B cell (primary cell): ENCODE data around the gene SLC2A9. TPM values are rescaled to one million over a fixed set of nuclear protein-coding genes. Genes with fewer than 3 reads are reported as not detected.

ENCODE experiments used
- ATAC-seq: fragments of 200-7000 bp; cut with Tn5 transposase; one replicate; pipeline ENCODE4 v1.10.0; 2021; ENCODE audit warnings: low read depth, mild to moderate bottlenecking, moderate number of reproducible peaks, moderate library complexity
- CTCF ChIA-PET: fragments of 350-600 bp; sonication (Branson Sonifier 250); formaldehyde crosslinking; loops from one replicate; lab custom pipeline; 2021; ENCODE audit warnings: antibody characterized with exemption, inconsistent platforms; lab: Charles Lee
- POLR2A ChIA-PET: fragments of 350-600 bp; sonication (Branson Sonifier 250); formaldehyde crosslinking; loops from one replicate; lab custom pipeline; 2021; ENCODE audit warnings: antibody characterized with exemption; lab: Charles Lee
- DNase-seq: peaks from one replicate; pipeline ENCODE4 v3.0.0; 2013
- H2AFZ ChIP-seq: 2 replicates; pipeline ENCODE4 v1.6.1; 2012; ENCODE audit warnings: mild to moderate bottlenecking, low read depth, low read length; ENCODE audit not compliant: insufficient read depth, poor library complexity, severe bottlenecking
- H3K27ac ChIP-seq, 2 donors: 1 replicate in 1 of 2; 2 replicates in 1 of 2; pipeline ENCODE4 v1.5.1; 2012 to 2013; ENCODE audit warnings: low read length in 2 of 2, mild to moderate bottlenecking in 2 of 2, moderate library complexity in 1 of 2
- H3K27me3 ChIP-seq, 4 experiments: fragments of 200-600 bp in 1 of 4; sonication (generic) in 1 of 4; replicated peaks in 1 of 4; 1 replicate in 2 of 4; 2 replicates in 2 of 4; pipeline versions ENCODE4 v1.6.1 to v1.7.0; 2013 to 2016; ENCODE audit warnings: low read length in 3 of 4, mild to moderate bottlenecking in 2 of 4, mixed read lengths in 1 of 4, moderate library complexity in 1 of 4; ENCODE audit not compliant: insufficient read depth in 4 of 4, control insufficient read depth in 3 of 4; ENCODE audit errors: control extremely low read depth in 1 of 4
- H3K36me3 ChIP-seq, 2 experiments: replicated peaks in 1 of 2; 1 replicate in 1 of 2; 2 replicates in 1 of 2; pipeline versions ENCODE4 v1.6.1 to v1.7.1; 2013; ENCODE audit warnings: low read length in 1 of 2; ENCODE audit not compliant: insufficient read depth in 2 of 2, control insufficient read depth in 1 of 2; ENCODE audit errors: control extremely low read depth in 1 of 2, extremely low read depth in 1 of 2
- H3K4me1 ChIP-seq, 2 donors: fragments of 200-600 bp in 1 of 2; sonication (generic) in 1 of 2; 1 replicate in 1 of 2; 2 replicates in 1 of 2; pipeline versions ENCODE4 v1.5.1 to v1.6.1; 2013 to 2017; ENCODE audit warnings: low read length in 2 of 2; ENCODE audit not compliant: control insufficient read depth in 2 of 2, insufficient read depth in 2 of 2
- H3K4me2 ChIP-seq: replicated peaks from 2 replicates; pipeline ENCODE3; 2012; ENCODE audit warnings: mild to moderate bottlenecking, low read depth, low read length; ENCODE audit not compliant: poor library complexity, severe bottlenecking
- H3K4me3 ChIP-seq, 5 experiments: fragments of 200-600 bp in 1 of 5; sonication (generic) in 1 of 5; 1 replicate in 3 of 5; 2 replicates in 2 of 5; pipeline versions ENCODE4 v1.5.1 to v1.7.0; 2011 to 2016; ENCODE audit warnings: low read length in 4 of 5, mild to moderate bottlenecking in 4 of 5, low read depth in 2 of 5, control low read depth in 1 of 5, moderate library complexity in 1 of 5; ENCODE audit not compliant: insufficient read depth in 1 of 5; ENCODE audit errors: control extremely low read depth in 1 of 5, extremely low read depth in 1 of 5
- H3K79me2 ChIP-seq: fragments of 200-600 bp; sonication (generic); one replicate; pipeline ENCODE4 v1.6.0; 2016; ENCODE audit warnings: low read length; ENCODE audit not compliant: control insufficient read depth, insufficient read depth
- H3K9ac ChIP-seq: fragments of 200-600 bp; sonication (generic); 2 replicates; pipeline ENCODE4 v1.6.1; 2017; ENCODE audit warnings: mild to moderate bottlenecking, low read length, moderate library complexity
- H3K9me3 ChIP-seq, 3 donors: one replicate each; pipeline versions ENCODE4 v1.6.1 to v1.7.1; 2013; ENCODE audit warnings: low read length in 2 of 3; ENCODE audit not compliant: control insufficient read depth in 2 of 3, insufficient read depth in 1 of 3; ENCODE audit errors: control extremely low read depth in 1 of 3
- H4K20me1 ChIP-seq: 2 replicates; pipeline ENCODE4 v1.6.0; 2012; ENCODE audit warnings: mild to moderate bottlenecking, low read length; ENCODE audit not compliant: insufficient read depth, control insufficient read depth, poor library complexity, severe bottlenecking
- H3K27ac Mint-ChIP-seq: one replicate; pipeline ENCODE4 v1.8.0; 2021; ENCODE audit warnings: mixed read lengths
- H3K27me3 Mint-ChIP-seq: one replicate; pipeline ENCODE4 v1.8.0; 2021; ENCODE audit warnings: mixed read lengths
- H3K4me1 Mint-ChIP-seq: one replicate; pipeline ENCODE4 v1.8.0; 2021; ENCODE audit warnings: mixed read lengths
- H3K4me3 Mint-ChIP-seq: one replicate; pipeline ENCODE4 v1.8.0; 2021; ENCODE audit warnings: mixed read lengths
- H3K9me3 Mint-ChIP-seq: one replicate; pipeline ENCODE4 v1.8.0; 2022; ENCODE audit warnings: mixed read lengths; ENCODE audit not compliant: insufficient read depth
- EZH2 ChIP-seq: IDR thresholded peaks from 2 replicates; pipeline ENCODE4 v1.6.1; 2012; ENCODE audit warnings: borderline replicate concordance, low read depth, mild to moderate bottlenecking, moderate library complexity, low read length; ENCODE audit not compliant: insufficient read depth, poor library complexity, severe bottlenecking
- WGBS: methylation state at CpG from one replicate; pipeline ENCODE4 v1.1.5; 2013; ENCODE audit warnings: missing lambda C conversion rate; ENCODE audit not compliant: insufficient coverage; 5-methylcytosine and 5-hydroxymethylcytosine counted together
- intact Hi-C: fragments of 100-400 bp; cut with micrococcal nuclease; formaldehyde crosslinking; loops from one replicate; pipeline ENCODE4 v1.10.0; 2022
- polyA plus RNA-seq: library from polyadenylated mRNA; depleted of rRNA; stranded (reverse); fragments of >200 nt; gene quantifications from 2 replicates; pipeline ENCODE4 v1.2.3, GENCODE V29; 2012
- small RNA-seq: library from RNA; depleted of rRNA; stranded (forward); fragments of <200 nt; gene quantifications from one replicate; pipeline ENCODE3, GENCODE V24; 2012; ENCODE audit warnings: low replicate concordance, low read depth; ENCODE audit not compliant: insufficient read length
- total RNA-seq, 2 donors: library from RNA; stranded (reverse); fragments of 120-200 nt in 1 of 2; gene quantifications; 1 replicate in 1 of 2; 2 replicates in 1 of 2; pipeline versions ENCODE4 v1.2.3 to v1.2.4, GENCODE V29; 2013 to 2022
- TF ChIP-seq, protein P1 (sequence below): fragments of 200-600 bp; IDR thresholded peaks from one replicate; pipeline ENCODE4 v1.8.0; 2022; ENCODE audit warnings: antibody characterized with exemption, mild to moderate bottlenecking

SLC2A9 gene
- total and polyA plus RNA-seq, 2 donors (not counting 1 experiment from before 2014, with no cell fraction given), result 0.89 to 2.1 TPM

DNA sequence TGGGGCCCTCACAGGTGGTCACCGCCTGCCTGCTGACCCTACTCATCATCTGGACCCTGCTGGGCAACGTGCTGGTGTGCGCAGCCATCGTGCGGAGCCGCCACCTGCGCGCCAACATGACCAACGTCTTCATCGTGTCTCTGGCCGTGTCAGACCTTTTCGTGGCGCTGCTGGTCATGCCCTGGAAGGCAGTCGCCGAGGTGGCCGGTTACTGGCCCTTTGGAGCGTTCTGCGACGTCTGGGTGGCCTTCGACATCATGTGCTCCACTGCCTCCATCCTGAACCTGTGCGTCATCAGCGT lies 239.2 kb downstream of the SLC2A9 start:
- Histone ChIP-seq H4K20me1 (no peaks in the 10 kb centered on the region), H3K4me3 (no peak overlapping the region), H3K79me2 (no peaks in the 10 kb centered on the region), H3K9me3 (no peaks in the 10 kb centered on the region), H3K27ac (no peak overlapping the region), H3K9ac (no peak overlapping the region), H3K36me3 (no peaks in the 10 kb centered on the region), H2AFZ (no peak overlapping the region), H3K4me2 (no peak overlapping the region), H3K27me3 (peaks cover 0 to 11% (median 0%) of the 10 kb centered on the region in 4 experiments), H3K4me1 (no peaks in the 10 kb centered on the region)
- no peak overlapping the region for H3K27ac Mint-ChIP-seq
- TF ChIP-seq, protein P1, sequence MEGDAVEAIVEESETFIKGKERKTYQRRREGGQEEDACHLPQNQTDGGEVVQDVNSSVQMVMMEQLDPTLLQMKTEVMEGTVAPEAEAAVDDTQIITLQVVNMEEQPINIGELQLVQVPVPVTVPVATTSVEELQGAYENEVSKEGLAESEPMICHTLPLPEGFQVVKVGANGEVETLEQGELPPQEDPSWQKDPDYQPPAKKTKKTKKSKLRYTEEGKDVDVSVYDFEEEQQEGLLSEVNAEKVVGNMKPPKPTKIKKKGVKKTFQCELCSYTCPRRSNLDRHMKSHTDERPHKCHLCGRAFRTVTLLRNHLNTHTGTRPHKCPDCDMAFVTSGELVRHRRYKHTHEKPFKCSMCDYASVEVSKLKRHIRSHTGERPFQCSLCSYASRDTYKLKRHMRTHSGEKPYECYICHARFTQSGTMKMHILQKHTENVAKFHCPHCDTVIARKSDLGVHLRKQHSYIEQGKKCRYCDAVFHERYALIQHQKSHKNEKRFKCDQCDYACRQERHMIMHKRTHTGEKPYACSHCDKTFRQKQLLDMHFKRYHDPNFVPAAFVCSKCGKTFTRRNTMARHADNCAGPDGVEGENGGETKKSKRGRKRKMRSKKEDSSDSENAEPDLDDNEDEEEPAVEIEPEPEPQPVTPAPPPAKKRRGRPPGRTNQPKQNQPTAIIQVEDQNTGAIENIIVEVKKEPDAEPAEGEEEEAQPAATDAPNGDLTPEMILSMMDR, result no peak
- TF ChIP-seq EZH2, result no peak
- ATAC-seq (no peak), DNase-seq (no peak)
- peaks cover 43% of the 10 kb centered on the region for H3K27me3 Mint-ChIP-seq
- peaks cover 2% of the 10 kb centered on the region for H3K9me3 Mint-ChIP-seq
- H3K4me1 Mint-ChIP-seq, result no peaks in the 10 kb centered on the region
- ChIA-PET CTCF (no interaction called here), POLR2A (no interaction called here)
- WGBS, result 64% methylated on average over 22 of the region's 22 CpGs
- intact Hi-C loops, result no loop called here
- no peak overlapping the region for H3K4me3 Mint-ChIP-seq

DNA sequence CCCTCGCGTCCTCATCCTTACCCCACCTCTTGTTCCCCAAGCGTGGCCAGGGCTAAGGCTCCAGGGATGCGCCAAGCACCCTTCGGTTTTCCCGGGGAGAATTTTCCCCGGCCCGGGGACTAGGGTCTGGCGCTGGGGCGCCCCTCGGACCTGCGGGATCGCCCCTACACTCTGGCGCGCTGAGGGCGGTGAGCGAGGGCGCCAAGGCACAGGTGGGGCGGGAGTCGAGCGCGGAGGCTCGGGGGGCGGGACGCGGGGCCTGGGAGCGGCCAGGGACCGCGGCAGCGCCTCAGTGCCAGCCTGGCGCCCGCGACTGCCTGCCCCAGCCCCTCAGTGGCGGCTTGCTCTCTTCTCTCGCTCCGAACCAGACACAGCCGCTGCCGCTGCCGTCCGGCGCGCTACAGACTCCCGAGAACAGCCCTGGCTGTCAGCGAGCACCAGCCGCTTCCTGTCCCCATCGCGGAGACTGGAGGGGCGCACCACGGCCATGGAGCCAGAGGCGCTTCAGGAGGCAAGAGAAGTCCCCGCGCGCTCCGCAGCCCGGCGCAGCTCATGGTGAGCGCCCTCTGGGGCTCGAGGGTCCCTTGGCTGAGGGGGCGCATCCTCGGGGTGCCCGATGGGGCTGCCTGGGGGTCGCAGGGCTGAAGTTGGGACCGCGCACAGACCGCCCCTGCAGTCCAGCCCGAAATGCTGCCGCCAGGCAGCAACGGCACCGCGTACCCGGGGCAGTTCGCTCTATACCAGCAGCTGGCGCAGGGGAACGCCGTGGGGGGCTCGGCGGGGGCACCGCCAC lies 239.8 kb downstream of the SLC2A9 start, which contains the start of gene DRD5:
DRD5 (plus strand) TSS at position 292 of the 793 bp plus-strand sequence; CDS start at position 688, 396 bp downstream.
- ChIA-PET CTCF (no interaction called here), POLR2A (no interaction called here)
- Histone ChIP-seq H3K36me3 (no peaks in the 10 kb centered on the region), H3K4me1 (no peaks in the 10 kb centered on the region), H3K27ac (no peak within 1 kb of the TSS), H3K27me3 (peaks cover 0 to 11% (median 0%) of the 10 kb centered on the region in 4 experiments), H2AFZ (no peak within 1 kb of the TSS), H3K9ac (no peak within 1 kb of the TSS), H4K20me1 (no peaks in the 10 kb centered on the region), H3K9me3 (no peaks in the 10 kb centered on the region), H3K4me2 (no peak within 1 kb of the TSS), H3K79me2 (no peaks in the 10 kb centered on the region), H3K4me3 (no peak within 1 kb of the TSS)
- DNase-seq, result no peak
- H3K27ac Mint-ChIP-seq, result no peak within 1 kb of the TSS
- H3K9me3 Mint-ChIP-seq, result peaks cover 2% of the 10 kb centered on the region
- no peak within 1 kb of the TSS for H3K4me3 Mint-ChIP-seq
- TF ChIP-seq, protein P1, result no peak
- TF ChIP-seq EZH2, result no peak
- no peak for ATAC-seq
- WGBS, result 16% methylated on average over 78 of the region's 78 CpGs
- intact Hi-C loops, result no loop called here
- peaks cover 48% of the 10 kb centered on the region for H3K27me3 Mint-ChIP-seq
- H3K4me1 Mint-ChIP-seq, result no peaks in the 10 kb centered on the region

Small RNA genes lying within 50 kb of the gene (small RNA-seq; reads per million reads assigned to genes)
- not detected for gene RNA5SP154

Other genes starting within 250 kb of the SLC2A9 start
- gene DRD5, start 239.9 kb downstream of the SLC2A9 start, total RNA-seq, result not detected in 2 replicates
- not detected in 2 replicates for gene DRD5, start 239.9 kb downstream of the SLC2A9 start, polyA plus RNA-seq
- 198 and 217 TPM in 2 replicates for gene WDR1, start 95.3 kb upstream of the SLC2A9 start, total RNA-seq
- gene WDR1, start 95.3 kb upstream of the SLC2A9 start, polyA plus RNA-seq, result 134 and 146 TPM in 2 replicates